ENCODE data around the gene ROBO2. TPM values are rescaled to one million over a fixed set of nuclear protein-coding genes. Genes with fewer than 3 reads are reported as not detected.

ROBO2 gene
- total RNA-seq, 1 experiment from 2014 or later: 0.16 TPM

GRCh38 chr3:77304700-77305021 is 264.8 kb downstream of the ROBO2 start:
- Histone ChIP-seq H3K4me3 (ENCODE audit: low read depth, low read length) (no peak overlapping the region), H3K4me1 (no peaks in the 10 kb centered on the region), H3K27me3 (replicated peaks; ENCODE audit: control insufficient read depth, insufficient read depth, low read length) (no peaks in the 10 kb centered on the region), H3K9me3 (no peaks in the 10 kb centered on the region), H3K36me3 (ENCODE audit: control insufficient read depth, insufficient read depth, low read length) (no peaks in the 10 kb centered on the region)
- Mint-ChIP-seq H3K4me1 (ENCODE audit: low read depth, unreplicated experiment) (no peaks in the 10 kb centered on the region), H3K27ac (ENCODE audit: unreplicated experiment) (no peak overlapping the region), H3K9me3 (ENCODE audit: unreplicated experiment) (no peaks in the 10 kb centered on the region), H3K4me3 (ENCODE audit: unreplicated experiment) (no peak overlapping the region), H3K27me3 (ENCODE audit: insufficient read depth, unreplicated experiment) (no peaks in the 10 kb centered on the region), H3K36me3 (ENCODE audit: insufficient read depth, unreplicated experiment) (no peaks in the 10 kb centered on the region)
- ChIA-PET CTCF (no interaction called here), POLR2A (no interaction called here)
- BruUV-seq (replicated peaks): no TSS peak
- TF ChIP-seq, protein P1, sequence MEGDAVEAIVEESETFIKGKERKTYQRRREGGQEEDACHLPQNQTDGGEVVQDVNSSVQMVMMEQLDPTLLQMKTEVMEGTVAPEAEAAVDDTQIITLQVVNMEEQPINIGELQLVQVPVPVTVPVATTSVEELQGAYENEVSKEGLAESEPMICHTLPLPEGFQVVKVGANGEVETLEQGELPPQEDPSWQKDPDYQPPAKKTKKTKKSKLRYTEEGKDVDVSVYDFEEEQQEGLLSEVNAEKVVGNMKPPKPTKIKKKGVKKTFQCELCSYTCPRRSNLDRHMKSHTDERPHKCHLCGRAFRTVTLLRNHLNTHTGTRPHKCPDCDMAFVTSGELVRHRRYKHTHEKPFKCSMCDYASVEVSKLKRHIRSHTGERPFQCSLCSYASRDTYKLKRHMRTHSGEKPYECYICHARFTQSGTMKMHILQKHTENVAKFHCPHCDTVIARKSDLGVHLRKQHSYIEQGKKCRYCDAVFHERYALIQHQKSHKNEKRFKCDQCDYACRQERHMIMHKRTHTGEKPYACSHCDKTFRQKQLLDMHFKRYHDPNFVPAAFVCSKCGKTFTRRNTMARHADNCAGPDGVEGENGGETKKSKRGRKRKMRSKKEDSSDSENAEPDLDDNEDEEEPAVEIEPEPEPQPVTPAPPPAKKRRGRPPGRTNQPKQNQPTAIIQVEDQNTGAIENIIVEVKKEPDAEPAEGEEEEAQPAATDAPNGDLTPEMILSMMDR (IDR thresholded peaks at IDR 0.05; ENCODE audit: insufficient read depth in 1 of 2, low read depth in 1 of 2, low read length in 1 of 2, severe bottlenecking in 1 of 2, unreplicated experiment in 1 of 2): no peak
- intact Hi-C loops (cut with micrococcal nuclease; ENCODE audit: unreplicated experiment): no loop called here
- no peak for DNase-seq

DNA sequence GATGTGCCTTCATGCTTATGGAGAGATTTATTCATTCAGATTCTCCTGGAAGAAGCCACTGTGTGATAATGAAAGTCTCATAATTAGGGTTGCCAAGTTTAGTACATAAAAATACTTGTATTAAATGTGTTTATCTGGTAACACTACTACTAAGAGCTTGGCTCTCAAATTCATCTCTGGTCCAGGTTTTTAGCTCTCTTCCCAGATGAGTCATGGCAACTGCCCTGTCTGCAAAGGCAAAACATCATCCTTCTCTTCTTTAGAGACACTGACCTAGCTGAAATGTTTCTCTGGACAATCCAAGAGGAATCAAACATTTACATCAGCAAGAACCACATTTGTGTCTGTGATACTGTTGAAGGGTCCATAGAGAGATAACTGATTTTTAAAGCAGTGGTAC is 269.6 kb downstream of the ROBO2 start:
- ChIA-PET POLR2A (no interaction called here), CTCF (no interaction called here)
- intact Hi-C loops (cut with micrococcal nuclease; ENCODE audit: unreplicated experiment): no loop called here
- BruUV-seq (replicated peaks): no TSS peak
- Histone ChIP-seq H3K4me1 (no peaks in the 10 kb centered on the region), H3K4me3 (ENCODE audit: low read depth, low read length) (no peak overlapping the region), H3K27me3 (replicated peaks; ENCODE audit: control insufficient read depth, insufficient read depth, low read length) (no peaks in the 10 kb centered on the region), H3K36me3 (ENCODE audit: control insufficient read depth, insufficient read depth, low read length) (no peaks in the 10 kb centered on the region), H3K9me3 (no peaks in the 10 kb centered on the region)
- H3K27ac Mint-ChIP-seq (ENCODE audit: unreplicated experiment): no peak overlapping the region
- H3K36me3 Mint-ChIP-seq (ENCODE audit: insufficient read depth, unreplicated experiment): no peaks in the 10 kb centered on the region
- H3K4me3 Mint-ChIP-seq (ENCODE audit: unreplicated experiment): no peak overlapping the region
- DNase-seq: no peak
- H3K27me3 Mint-ChIP-seq (ENCODE audit: insufficient read depth, unreplicated experiment): no peaks in the 10 kb centered on the region
- no peaks in the 10 kb centered on the region for H3K4me1 Mint-ChIP-seq (ENCODE audit: low read depth, unreplicated experiment)
- no peaks in the 10 kb centered on the region for H3K9me3 Mint-ChIP-seq (ENCODE audit: unreplicated experiment)
- TF ChIP-seq, protein P1 (IDR thresholded peaks at IDR 0.05; ENCODE audit: insufficient read depth in 1 of 2, low read depth in 1 of 2, low read length in 1 of 2, severe bottlenecking in 1 of 2, unreplicated experiment in 1 of 2): no peak

- H3K4me3 Mint-ChIP-seq (ENCODE audit: unreplicated experiment): no peak overlapping the region
- POLR2A ChIA-PET: no interaction called here
- no peaks in the 10 kb centered on the region for H3K4me1 ChIP-seq
- no peaks in the 10 kb centered on the region for H3K4me1 Mint-ChIP-seq (ENCODE audit: low read depth, unreplicated experiment)
- no peak for DNase-seq
- H3K9me3 ChIP-seq: no peaks in the 10 kb centered on the region
- H3K27ac Mint-ChIP-seq (ENCODE audit: unreplicated experiment): no peak overlapping the region
- no peaks in the 10 kb centered on the region for H3K9me3 Mint-ChIP-seq (ENCODE audit: unreplicated experiment)
- BruUV-seq (replicated peaks): no TSS peak
- intact Hi-C loops (cut with micrococcal nuclease; ENCODE audit: unreplicated experiment): no loop called here
- TF ChIP-seq, protein P1 (IDR thresholded peaks at IDR 0.05; ENCODE audit: insufficient read depth in 1 of 2, low read depth in 1 of 2, low read length in 1 of 2, severe bottlenecking in 1 of 2, unreplicated experiment in 1 of 2): no peak
- H3K27me3 ChIP-seq (replicated peaks; ENCODE audit: control insufficient read depth, insufficient read depth, low read length): no peaks in the 10 kb centered on the region
- no peak overlapping the region for H3K4me3 ChIP-seq (ENCODE audit: low read depth, low read length)
- CTCF ChIA-PET: no interaction called here
- no peaks in the 10 kb centered on the region for H3K27me3 Mint-ChIP-seq (ENCODE audit: insufficient read depth, unreplicated experiment)
- H3K36me3 ChIP-seq (ENCODE audit: control insufficient read depth, insufficient read depth, low read length): no peaks in the 10 kb centered on the region
- no peaks in the 10 kb centered on the region for H3K36me3 Mint-ChIP-seq (ENCODE audit: insufficient read depth, unreplicated experiment)
These were observed 273.9 kb downstream of the ROBO2 start for GRCh38 chr3:77313843-77314242.

Measured in Caco-2 (cell line).